ENCODE data around the gene ENOX1.
A peak's percentile ranks its signal among the peaks of the same experiment; 100 is the strongest.
"Not testable (repeated sequence)": the region's sequence is repeated elsewhere in the genome, so short reads cannot be mapped to it uniquely, and the experiment has no call there.

The ENOX1 gene

GRCh38 chr13:43373400-43373799 lies 413.4 kb downstream of the ENOX1 start:
- DNase-seq, result no peak

- DNase-seq, result no peak
These were observed 415.9 kb downstream of the ENOX1 start for GRCh38 chr13:43370842-43371241.

- DNase-seq, result no peak
These were observed 417.5 kb downstream of the ENOX1 start for GRCh38 chr13:43369319-43369718.

DNA sequence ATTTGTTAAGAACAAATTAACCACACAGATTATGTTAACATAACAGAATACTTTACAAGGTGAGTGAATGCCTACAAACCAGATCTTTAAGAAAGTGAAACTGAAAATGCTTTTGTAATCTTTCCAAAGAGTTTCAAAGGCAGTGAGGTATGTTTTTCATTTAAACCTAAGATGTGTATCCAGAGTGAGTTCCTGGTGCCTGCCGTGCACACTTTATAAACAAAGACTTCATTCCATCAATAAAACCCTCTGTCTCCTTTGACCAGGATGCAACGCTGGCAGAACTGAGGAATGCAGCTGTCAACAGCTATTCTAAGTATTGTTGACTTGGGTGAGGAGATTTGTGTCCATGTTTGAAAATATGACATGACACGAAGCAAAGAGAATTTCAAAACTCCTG lies 418.8 kb downstream of the ENOX1 start:
- DNase-seq, result no peak

DNA sequence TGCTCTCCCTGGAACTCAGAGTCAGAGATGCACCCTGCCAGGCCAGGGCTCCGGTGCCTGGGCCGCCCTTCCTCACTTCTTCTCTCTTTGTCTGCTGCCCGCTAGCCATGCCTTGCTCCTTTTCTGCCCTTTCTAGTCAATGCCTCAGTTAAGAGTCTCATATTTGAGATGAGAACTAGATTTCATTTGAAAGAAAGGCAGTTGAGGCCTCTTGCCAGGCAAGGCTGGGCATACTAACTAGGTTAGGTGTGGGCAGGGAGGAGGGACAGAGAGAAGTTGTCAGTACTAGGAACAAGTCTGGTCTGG lies 421.8 kb downstream of the ENOX1 start:
- no peak for DNase-seq

- no peak for DNase-seq
These were observed 422.3 kb downstream of the ENOX1 start for GRCh38 chr13:43364210-43365038.

DNA sequence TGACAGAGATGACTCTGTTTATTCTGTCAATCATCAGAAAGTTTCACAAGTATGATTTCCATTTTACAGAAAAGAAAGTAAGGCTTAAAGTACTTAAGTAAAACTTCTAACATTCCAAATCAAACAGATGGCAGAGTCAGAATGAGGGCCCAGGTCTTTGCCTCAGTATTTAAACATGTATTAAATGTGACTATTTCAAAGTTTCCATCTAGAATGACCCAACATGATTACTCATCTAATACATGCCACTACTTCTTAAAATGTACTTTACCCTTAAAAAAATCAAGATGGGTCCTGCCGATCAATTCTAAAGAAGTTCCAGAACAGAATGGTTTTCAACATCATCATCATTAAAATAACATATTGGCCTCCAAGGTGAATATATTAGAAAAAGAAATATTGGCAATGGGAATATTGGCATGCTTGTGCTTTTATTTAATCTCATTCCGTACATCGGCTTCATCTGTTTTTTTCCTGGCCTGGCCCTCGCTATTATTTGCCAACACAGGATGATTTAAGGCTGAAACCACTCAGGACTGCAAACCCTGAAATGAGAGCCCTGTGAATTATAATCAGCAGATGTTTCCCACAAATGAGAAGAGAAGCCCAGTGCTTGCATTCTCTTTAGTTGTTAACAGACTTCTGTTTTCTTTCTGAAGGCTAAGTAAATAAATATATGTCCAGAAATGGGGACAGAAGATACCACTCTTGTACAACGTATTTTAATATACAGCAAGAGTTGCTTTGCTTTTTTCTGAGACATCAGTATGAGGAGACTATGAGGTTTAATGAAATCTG lies 423.4 kb downstream of the ENOX1 start:
- no peak for DNase-seq

DNA sequence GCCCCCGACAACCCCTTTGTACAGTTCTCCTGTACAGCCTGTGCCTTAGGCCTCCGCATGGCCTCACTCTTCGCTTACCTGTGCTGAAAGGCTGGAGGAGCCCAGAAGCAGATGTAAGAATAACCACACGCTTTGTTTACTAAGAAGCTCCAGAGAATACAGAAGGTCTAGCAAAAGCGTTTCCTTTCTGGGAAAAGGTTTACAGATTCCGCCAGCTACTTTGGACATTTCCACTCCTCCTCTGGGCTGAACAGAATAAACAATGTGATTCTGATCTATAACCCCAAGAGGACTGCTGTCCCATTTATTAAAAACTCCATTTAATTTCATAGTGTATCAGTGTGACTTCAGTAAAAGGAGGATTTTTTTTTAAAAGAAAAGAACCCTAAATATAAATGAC lies 424.2 kb downstream of the ENOX1 start:
- no peak for DNase-seq

GRCh38 chr13:43360892-43361610 lies 425.7 kb downstream of the ENOX1 start:
- no peak for DNase-seq

DNA sequence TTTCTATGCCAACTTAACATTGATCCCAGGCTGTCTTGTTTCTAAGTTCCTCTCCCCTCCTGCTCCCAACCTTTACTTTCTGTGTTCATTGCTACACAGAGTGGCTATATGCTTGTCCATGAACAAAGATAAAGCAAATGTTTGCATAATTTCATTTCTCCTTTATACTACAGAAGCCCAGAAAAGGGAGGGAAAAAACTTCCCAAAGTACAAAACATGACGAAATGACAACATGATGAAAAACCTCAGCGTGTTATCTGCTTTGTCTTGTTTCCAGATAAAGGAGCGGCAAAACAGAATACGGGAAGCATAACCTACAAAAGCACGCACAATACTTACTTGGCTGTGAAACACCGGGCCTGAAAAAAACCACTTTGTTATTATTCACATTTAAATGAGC lies 426.6 kb downstream of the ENOX1 start:
- no peak for DNase-seq

GRCh38 chr13:43359536-43359935 lies 427.2 kb downstream of the ENOX1 start:
- no peak for DNase-seq

DNA sequence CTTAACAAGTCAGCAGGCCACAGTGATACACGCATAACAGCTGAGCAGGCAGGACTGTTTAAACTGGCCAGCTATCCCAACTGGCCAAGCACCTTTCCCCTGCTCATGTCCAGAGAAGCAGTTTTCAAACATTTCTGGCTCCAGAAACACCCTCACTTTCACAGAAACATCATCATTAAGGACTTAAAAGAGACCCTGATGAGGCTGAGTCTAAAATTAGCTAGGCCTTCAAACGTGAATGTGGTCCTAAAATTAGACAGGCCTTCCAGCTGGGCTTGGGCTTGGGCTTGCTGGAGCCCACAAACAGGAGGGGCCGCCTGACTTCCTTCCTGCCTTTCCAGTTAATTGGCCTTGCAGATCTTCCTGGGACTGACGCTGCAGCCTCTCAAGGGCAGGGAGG lies 429.2 kb downstream of the ENOX1 start:
- DNase-seq, result no peak

DNA sequence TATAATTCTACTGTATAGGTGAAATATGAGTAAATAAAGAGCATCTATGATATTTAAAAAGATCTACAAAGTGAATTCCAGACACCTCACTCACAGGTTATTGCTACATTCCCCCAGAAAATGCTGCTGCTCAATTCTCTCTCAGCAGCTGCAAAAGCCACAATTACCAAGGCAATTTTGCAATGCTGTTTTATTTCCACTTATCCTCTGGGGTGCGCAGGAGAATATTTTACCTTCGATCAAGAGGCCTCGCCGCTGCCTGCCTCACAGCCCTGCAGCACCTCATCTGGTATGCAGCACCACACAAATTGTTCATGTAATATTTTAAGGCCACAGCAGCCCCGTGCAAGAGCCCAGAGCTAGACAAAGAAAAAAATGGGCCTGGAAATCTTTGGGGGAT lies 430.2 kb downstream of the ENOX1 start:
- no peak for DNase-seq

GRCh38 chr13:43355774-43356173 lies 431.0 kb downstream of the ENOX1 start:
- peak; percentile 2 for DNase-seq

- no peak for DNase-seq
These were observed 432.4 kb downstream of the ENOX1 start for GRCh38 chr13:43354153-43354945.

GRCh38 chr13:43353631-43354030 lies 433.1 kb downstream of the ENOX1 start:
- DNase-seq, result no peak

DNA sequence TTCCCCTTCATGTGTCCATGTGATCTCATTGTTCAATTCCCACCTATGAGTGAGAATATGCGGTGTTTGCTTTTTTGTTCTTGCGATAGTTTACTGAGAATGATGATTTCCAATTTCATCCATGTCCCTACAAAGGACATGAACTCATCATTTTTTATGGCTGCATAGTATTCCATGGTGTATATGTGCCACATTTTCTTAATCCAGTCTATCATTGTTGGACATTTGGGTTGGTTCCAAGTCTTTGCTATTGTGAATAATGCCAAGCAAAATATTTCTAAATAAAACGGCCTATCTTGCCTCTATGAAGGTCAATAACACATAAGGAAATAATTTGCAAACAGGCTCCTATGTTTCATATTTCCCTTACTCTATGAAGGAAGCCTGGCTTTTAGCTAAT lies 435.2 kb downstream of the ENOX1 start:
- DNase-seq, result not testable (repeated sequence)

DNA sequence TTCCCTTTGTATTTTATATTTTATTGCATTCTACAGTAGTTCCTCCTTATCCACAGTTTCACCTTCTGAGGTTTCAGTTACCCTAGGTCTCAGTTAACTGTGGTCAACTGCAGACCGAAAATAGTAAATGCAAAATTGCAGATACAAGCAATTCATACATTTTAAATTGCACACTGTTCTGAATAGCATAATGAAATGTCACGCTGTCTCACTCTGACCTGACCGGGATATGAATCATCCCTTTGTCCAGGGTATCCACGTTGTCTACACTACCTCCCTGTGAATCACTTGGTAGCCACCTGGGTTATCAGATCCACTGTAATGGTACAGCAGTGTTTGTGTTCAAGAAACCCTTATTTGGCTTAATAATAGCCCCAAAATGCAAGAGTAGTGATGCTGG lies 438.4 kb downstream of the ENOX1 start:
- no peak for DNase-seq

DNA sequence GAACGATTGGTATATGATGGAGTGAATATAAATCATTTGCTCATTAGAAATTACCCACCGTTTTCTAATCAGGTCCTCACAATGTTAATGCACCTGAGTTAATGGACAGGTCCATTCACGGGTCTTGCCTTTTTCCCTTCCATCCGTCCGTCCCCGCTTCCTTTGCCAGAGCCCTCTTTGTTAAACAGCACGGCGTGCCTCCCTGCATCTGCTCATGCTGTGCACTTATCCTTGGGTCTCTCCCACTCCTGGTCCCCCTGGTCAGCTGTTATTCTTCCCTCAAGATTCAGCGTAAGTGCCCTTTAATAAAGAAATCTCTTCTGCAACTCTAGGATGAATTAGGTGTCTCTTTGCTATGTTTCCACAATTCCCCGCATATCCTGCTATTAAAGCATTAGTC lies 438.9 kb downstream of the ENOX1 start:
- DNase-seq, result no peak

GRCh38 chr13:43346427-43346826 lies 440.3 kb downstream of the ENOX1 start:
- no peak for DNase-seq

GRCh38 chr13:43343645-43344044 lies 443.1 kb downstream of the ENOX1 start:
- no peak for DNase-seq

DNA sequence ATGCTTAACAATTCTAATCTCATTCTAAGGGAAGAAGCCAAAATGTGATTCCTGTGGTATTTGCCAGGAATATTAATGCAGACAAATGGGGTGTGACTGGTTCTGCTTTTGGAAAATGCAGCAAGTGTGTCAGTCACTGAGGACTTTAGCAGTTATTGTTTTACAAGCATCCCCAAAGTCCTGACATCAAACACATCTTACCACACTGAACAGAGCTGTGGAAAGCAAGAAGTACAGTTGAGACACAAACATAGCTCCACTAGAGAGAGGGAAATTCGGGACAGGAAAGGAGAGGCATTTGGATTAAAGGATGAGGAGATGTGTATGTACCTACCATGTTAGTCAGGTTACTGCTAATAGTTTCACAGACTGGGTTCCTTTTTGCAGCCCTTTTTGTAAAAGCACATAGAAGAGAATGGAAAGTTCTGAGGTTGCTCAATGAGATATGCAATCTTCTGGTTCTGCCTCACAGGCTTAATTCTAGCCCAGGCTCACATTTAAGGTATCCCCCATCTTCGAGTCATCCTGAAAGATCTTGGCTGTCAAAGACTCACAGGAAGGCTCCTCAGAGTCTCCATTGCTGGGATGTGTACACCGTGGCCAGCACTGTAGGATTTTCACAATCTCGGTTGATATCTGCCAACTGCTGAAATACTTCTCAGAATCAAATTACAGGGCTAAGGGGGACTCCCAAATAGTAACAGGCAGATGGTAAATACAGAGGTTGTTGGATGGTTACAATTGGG lies 446.8 kb downstream of the ENOX1 start:
- DNase-seq, result no peak
